HG03175 (cell line): Measurements from ENCODE around the gene THRAP3.
A peak's percentile ranks its signal among the peaks of the same experiment; 100 is the strongest.

ENCODE experiments used
- ATAC-seq: cut with Tn5 transposase; IDR thresholded peaks from one replicate; pipeline ENCODE4 v1.9.1; 2021; ENCODE audit warnings: mild to moderate bottlenecking, moderate library complexity; ENCODE audit not compliant: unreplicated experiment

The THRAP3 gene

DNA sequence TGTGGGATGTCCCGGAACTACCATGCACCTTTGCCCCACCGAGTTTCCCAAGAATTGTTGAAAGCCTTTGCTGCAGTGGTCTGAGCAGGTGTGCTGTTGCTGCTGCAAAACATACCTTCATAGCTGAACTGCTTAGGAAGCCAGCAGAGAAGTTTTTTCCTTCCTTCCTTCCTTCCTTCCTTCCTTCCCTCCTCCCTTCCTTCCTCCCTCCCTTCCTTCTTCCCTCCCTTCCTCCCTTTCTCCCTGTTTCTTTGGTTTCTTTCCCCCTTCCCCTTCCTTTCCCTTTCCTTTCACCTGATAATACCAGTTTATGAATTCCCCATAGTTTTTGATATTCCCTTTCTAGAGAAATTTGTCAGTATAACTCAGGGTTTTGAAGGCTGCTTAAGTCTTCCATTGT lies 71.1 kb downstream of the THRAP3 start:
- no peak for ATAC-seq

DNA sequence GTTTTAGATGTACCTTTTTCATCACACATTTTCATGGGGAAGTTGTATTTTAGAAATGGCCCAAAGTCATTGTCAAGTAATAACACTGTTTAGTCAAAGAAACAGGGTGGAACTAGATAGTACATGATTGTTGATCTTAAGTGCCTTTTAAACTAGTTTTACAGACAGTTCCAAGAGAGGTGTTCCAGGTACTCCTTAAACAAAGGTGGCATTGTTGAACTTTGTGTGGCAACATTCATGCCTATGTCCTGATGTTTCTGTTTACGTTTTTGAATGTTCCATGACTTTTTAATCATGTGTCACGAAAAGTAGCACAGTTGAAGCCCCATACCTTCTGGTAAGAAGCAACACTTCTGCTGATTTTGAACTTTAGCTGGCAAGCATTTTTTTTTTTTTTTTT lies 72.8 kb downstream of the THRAP3 start:
- ATAC-seq = no peak

DNA sequence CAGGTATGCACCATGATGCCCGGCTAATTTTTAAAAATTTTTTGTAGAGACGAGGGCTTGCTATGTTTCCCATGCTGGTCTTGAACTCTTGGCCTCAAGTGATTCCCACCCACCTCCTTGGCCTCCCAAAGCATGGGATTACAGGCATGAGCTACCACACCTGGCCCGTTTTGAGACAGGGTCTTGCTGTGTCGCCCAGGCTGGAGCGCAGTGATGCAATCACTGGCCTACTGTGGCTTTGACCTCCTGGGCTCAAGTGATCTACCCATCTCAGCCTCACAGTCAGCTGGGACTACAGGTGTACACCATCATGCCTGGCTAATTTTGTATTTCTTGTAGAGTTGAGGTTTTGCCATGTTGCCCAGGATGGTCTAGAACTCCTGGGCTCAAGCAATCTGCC lies 74.4 kb downstream of the THRAP3 start:
- ATAC-seq = no peak

DNA sequence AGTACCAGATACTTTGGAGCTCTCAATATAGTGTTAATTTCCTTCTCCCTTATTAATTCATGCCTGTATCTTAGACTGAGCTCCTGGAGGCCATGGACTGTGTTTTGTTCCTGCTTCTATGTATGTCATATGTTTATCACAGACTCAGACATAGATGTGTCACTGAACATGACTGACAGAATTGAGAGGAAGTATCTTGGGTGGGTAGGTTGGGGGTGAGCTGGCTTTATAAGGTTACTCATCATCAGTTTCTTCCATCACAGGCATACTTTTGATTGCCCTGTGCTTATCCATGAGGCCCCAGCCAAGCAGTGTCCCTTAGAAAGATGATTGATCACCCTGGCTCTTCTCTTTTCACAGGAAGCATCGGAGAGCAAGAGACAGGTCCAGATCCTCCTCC lies 76.3 kb downstream of the THRAP3 start:
- no peak for ATAC-seq

DNA sequence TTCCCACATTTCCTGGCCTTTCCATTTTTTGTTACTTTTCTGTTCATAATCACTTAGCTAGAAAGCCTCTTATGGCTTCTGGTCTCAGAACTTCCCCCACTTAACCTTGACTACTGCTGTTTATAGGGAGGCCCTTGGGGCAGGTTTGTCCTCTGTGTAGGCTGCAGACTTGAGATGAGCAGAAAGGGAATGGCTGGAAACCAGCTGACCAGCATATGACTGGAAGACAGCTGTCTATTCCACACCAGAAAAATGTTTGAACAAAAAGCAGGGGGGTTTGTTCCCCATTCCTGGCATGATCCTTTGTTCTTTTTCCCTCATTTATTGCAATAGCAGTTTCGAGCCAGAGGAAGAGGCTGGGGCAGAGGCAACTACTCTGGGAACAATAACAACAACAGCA lies 77.0 kb downstream of the THRAP3 start:
- no peak for ATAC-seq

DNA sequence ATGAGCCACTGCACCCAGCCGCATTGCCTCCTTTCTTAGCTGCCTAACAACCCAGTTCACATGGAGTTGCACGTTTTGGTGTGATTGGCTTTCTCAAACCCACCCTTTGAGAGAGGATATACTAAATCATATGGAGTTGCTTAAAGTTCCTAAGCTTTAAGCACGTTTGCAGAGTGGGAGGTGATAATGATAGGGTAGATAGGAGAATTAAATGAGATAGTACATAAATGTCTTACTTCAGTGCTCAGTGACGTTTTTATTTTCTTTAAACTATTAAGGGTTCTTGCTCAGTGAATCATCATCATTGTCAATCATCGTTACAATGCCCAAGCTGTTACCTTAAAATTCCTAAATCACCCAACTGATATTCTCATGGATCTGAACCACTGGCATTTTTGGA lies 79.0 kb downstream of the THRAP3 start:
- no peak for ATAC-seq

DNA sequence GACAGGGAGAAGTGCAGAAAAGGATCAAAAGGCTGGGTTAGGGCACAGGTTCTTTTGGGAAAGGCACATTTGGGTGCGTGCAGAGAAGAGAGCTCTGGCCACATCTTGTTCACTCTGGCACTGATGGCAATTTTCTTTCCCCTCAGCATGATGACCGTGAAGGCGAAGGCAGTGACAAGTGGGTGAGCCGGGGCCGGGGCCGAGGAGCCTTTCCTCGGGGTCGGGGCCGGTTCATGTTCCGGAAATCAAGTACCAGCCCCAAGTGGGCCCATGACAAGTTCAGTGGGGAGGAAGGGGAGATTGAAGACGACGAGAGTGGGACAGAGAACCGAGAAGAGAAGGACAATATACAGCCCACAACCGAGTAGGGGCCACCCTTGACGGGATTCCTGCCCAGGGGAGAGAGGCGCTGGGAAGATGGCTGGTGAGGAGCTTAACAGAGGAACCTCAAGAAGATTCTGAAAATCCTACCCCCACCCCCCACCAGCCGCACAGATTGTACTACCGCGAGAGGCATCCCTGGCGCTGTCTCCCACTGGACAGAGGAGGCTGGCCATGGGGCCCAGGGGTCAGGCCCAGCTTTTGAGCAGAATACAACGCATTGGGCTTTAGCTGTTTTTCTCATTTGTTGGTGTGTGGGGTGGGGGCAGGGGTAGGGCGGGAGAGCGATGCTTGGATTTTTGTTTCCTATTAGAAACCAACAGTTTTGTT lies 79.6 kb downstream of the THRAP3 start:
- no peak for ATAC-seq

DNA sequence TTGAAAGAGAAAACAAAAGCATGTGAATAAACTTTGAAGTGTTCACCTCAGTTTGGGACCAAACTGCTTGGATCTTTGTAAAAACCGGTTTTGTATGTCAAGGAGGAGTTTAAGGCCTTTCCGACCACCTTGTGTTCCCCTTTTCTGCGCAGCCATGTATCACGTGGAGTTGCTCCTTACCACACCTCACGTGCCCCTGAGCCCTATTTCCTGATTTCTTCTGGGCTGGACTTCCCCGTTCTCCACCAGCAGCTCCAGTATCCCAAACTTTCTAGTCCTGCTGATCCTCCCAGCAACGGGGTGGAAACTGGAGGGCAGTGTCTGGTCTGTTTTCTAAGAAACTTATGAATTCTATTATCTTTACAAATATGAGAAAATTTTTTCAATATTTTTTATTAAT lies 80.3 kb downstream of the THRAP3 start:
- no peak for ATAC-seq

DNA sequence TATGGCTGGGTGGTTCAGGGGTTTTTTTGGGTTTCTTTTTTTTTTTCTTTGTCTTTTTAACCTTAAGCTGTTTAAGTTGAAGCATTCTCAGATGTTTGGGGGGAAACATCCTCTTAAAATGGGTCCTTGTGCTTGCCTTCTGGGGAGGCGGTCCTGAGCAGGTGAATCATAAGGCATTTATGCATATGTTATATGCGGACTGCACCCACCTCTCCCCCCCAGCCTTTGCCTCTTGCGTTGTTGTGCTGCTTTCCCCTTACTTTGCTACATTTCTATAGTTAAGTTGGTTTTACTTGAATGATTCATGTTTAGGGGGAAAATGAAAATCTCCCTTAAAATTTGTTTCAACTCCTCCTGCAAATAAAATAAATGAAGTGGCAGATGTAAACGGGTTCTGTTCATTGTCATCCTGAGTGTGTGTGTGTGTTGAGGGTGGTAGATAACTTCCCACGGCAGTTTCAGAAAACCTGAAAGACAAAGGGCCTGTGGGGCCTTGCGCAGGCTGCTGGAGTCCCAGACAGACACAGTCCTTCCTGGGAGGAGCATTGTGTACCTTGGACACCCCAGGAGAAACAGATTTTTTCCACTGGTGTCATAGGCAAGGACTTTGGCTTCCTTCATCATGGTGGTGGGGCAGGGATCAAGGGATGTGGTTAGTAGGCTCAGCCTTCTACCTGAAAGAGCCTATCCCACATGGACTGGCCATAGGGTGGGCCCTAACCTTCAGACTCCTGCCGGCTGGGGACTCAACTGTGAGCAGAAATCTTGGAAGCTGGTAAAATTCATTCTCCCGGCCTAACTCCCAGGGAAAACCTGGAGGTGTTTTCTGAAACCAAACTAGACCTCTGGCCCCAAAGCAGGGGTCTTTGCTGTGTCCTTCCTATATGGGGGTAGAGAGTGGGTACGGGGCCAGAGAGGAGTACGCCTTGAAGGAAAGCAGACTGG lies 81.0 kb downstream of the THRAP3 start:
- no peak for ATAC-seq

DNA sequence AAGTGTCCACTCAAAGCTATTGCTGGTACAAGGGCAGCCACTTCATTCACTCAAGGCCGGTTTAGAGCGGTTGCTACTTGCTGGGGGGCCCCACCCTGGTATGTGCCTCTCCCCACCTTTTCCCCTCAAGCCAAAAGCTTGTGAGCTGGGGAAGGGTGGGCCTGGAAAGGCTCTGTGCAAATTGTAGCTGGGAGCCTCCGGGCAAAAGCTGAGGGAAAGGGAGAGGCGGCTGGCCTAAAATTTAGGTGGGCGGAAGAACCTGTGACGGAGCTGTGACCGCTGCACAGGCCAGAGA lies 81.6 kb downstream of the THRAP3 start:
- ATAC-seq = no peak

DNA sequence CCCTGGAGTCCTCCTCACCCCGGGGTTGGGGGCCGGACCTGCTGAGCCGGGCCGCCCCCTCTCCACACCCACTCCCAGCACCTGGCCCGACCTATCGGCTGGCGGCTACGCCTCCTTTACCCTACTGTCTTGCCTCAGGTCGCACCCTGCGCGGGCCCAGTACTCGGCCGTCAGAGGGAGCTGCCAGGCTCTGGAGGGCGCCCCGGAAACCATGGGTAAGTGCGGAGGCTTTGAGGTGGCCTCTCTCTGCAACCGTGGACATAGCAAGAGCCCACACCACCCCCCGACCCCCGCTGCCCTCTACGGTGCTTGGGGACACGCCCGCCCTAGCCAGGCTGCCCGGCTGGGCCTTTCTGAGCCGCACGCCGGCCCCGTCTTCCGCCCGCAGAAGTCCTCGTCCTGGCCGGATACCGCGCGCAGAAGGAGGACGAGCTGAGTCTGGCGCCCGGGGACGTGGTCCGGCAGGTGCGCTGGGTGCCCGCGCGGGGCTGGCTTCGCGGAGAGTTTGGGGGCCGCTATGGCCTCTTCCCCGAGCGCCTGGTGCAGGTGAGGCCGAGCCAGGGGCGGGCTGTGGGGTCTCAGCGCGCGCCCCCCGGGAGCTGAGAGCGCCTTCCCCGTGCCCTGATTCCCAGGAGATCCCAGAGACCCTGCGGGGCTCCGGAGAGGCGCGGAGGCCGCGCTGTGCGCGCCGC lies 82.1 kb downstream of the THRAP3 start, which contains the start of gene SH3D21:
Gene SH3D21, plus strand, starts transcription at position 159 of the 692 bp plus-strand sequence. Its CDS starts 53 bp downstream, at position 212.
- ATAC-seq = peak; percentile 38

DNA sequence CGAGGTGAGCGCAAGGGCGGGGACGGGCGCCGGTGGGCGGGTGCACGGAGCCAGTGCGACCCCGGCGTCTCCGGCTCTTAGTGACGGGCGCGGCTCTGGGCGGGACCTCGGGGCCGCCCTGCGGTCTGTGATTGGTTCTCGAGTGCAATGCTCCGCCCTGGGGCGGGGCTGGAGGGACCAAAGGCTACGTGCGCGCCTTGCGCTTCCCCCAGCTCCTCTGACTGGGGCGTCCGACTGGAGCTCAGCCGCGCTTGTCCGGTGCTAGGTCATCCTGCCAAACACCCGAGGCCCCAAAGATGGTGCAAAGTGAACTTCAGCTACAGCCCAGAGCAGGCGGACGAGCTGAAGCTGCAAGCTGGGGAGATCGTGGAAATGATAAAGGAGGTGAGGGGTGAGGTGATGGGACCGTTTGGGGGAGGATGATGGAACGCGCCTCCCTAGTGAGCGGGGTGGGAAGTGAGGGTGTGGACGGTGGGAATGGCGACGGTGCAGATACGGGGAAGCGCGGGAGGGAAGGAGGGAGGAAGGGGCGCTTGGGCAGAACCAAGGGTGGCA lies 82.7 kb downstream of the THRAP3 start:
- ATAC-seq = peak; percentile 97

DNA sequence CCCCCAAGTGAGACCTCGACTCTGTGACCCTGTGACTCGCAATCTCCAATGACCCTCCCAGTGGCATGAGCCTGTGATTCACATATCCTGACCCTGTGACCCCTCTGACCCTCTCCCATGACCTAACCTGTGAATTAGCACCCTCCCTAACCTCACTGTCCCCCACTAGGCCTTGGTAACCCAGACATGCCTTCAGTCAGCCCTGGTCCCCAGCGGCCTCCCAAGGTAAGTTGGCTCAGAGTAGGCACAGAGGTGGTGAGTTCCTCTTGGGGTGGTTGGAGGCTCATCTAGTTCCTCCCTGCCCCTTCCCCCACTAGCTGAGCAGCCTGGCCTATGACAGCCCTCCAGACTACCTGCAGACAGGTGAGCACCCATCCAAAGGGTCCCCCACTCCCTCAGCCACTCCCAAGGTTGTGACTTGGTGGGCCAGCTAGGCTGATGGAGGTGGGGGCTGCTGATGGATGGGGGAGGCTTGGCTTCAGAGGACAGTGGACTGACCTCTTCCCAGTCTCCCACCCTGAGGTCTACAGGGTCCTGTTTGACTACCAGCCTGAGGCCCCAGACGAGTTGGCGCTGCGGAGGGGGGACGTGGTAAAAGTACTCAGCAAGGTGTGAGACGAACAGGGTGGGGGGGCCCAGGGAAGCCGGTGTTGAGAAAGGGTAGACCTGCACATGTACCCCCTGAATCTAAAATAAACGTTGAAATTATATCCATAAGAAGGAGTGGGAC lies 83.5 kb downstream of the THRAP3 start:
- no peak for ATAC-seq

DNA sequence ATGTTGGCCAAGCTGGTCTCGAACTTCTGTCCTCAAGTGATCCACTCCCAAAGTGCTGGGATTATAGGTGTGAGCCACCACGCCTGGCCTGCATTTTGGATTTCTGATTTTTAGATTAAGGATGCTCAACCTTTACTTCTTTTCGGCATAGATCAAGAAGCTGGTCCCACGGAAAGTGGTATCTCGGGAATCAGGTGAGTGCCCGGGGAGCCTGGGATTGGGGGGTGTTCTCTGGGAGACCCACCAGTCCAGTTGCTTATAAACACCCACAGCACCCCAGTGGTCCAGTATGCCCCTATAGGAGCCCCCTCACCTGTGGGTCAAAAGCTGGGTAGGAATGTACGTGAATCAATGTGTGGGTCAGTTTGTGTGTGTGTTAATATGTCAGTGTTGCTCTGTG lies 85.2 kb downstream of the THRAP3 start:
- ATAC-seq = no peak

DNA sequence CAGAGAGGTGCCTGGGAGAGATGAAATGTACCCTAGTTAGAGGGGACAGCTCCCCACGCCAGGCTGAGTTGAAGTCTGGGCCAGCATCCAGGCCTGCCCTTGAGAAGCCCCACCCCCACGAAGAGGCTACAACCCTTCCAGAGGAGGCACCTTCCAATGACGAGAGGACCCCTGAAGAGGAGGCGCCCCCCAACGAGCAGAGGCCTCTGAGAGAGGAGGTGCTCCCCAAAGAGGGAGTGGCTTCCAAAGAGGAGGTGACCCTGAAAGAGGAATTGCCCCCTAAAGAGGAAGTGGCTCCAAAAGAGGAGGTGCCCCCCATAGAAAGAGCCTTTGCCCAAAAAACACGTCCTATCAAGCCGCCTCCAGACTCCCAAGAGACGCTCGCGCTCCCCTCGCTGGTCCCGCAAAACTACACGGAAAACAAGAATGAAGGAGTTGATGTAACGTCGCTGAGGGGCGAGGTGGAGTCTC lies 96.1 kb downstream of the THRAP3 start:
- no peak for ATAC-seq

DNA sequence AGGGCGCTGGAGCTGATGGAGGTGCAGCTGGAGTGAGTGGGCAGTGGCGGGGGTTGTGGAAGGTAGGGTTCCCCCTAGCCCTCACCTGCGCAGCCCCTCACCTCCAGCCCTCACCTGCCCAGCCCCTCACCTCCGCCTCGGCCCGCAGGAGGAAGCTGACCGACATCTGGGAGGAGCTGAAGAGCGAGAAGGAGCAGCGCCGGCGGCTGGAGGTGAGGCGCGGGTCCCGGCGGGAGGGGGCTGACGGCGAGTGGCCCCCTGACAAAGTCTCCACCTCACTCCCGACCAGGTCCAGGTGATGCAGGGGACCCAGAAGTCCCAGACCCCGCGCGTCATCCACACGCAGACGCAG lies 96.5 kb downstream of the THRAP3 start:
- ATAC-seq = no peak

DNA sequence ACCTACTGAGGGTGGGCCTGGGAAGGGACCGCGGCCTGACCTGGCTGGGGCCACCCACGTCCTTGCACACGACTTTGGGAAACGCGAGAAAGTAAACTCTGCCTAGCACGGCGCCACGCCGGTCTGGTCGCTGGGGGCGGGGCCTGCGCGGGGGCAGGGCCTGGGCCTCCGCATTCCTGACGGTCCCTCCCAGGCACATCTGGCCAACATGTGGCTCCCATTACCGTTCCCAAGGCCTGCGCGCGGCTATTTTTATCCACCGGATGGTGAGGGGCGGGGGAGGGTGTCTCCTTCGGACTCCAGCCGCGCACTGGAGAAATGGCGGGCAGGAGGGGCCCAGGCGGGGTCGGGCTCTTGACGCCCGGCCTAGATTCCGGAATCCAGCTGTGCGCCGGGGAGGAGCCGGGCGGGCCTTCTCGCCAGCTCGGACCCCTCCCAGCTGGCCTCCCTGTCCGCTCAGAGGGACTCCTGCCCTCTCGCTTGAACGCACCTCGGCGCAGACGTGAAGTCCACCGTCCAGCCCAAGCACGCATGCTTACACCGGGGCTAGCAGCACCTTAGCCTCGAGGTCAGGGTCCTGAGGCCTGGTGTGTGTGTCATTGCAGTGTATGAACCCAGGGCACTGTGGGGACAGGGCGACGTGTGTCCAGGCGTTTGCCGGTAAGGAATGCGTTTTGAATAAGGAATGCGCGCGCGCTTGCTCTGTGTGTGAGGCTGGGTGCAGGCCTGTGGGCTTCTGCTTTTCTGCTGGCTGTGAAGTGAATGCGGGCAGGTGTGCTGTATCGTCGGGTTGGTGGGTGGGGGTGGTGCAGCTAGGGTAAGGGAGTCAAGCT lies 97.1 kb downstream of the THRAP3 start:
- ATAC-seq = no peak

DNA sequence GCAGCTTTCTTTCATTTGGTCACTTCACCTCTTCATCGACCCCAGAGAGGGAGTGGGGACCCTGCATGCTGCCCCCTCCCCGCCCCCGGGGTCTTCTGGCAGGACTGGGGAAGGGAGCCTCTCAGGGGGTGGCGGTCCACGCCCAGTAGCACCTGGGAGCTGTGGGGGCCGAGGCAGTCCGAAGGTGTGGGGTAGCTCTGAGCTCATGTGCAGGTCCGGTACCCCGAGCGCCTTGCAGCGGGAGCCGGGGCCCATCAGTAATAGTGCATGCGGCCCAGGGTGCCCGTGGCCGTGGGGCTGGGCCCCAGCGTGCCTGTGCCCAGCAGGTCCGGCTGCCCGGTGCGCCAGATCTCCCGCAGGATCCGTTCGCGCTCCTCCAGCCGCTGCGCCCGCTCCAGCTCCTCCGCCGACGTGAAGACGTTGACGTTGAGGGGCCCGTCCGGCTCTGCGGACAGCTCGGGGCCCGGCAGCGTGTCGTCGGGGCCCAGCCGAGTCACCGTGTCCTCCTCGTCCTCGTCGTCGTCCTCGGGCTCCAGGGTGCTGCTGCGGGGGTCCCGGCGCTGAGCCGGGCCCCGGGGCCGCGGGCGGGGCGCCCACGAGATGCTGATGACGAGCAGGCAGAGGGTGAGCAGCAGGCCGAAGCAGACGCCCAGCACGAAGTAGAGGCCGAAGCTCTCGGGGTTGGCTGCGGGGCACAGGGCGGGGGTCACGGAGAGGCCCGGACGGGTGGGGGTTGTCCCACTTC lies 98.0 kb downstream of the THRAP3 start:
- no peak for ATAC-seq
